GM21528 (cell line): Measurements from ENCODE around the gene LRPAP1.

ENCODE experiments used
- ATAC-seq: cut with Tn5 transposase; IDR thresholded peaks from one replicate; pipeline ENCODE4 v1.9.1; 2021; ENCODE audit warnings: mild to moderate bottlenecking, moderate library complexity; ENCODE audit not compliant: unreplicated experiment, low FRiP score

The LRPAP1 gene

GRCh38 chr4:3502941-3503936 lies 29.0 kb downstream of the LRPAP1 start:
- no peak for ATAC-seq

GRCh38 chr4:3501825-3502425 lies 30.3 kb downstream of the LRPAP1 start:
- ATAC-seq, result no peak

- no peak for ATAC-seq
Measured at GRCh38 chr4:3501126-3501824, 30.9 kb downstream of the LRPAP1 start.

GRCh38 chr4:3500634-3501101 lies 31.6 kb downstream of the LRPAP1 start:
- ATAC-seq, result no peak

GRCh38 chr4:3500111-3500510 lies 32.1 kb downstream of the LRPAP1 start:
- ATAC-seq, result no peak

GRCh38 chr4:3499710-3500109 lies 32.5 kb downstream of the LRPAP1 start:
- no peak for ATAC-seq

- ATAC-seq, result no peak
Measured at GRCh38 chr4:3498901-3499510, 33.2 kb downstream of the LRPAP1 start.

- no peak for ATAC-seq
Measured at GRCh38 chr4:3498407-3498806, 33.8 kb downstream of the LRPAP1 start.

GRCh38 chr4:3497523-3498389 lies 34.5 kb downstream of the LRPAP1 start:
- ATAC-seq, result no peak

GRCh38 chr4:3497095-3497494 lies 35.1 kb downstream of the LRPAP1 start:
- no peak for ATAC-seq

- ATAC-seq, result no peak
Measured at GRCh38 chr4:3496021-3496420, 36.2 kb downstream of the LRPAP1 start.

- no peak for ATAC-seq
Measured at GRCh38 chr4:3495204-3495975, 36.8 kb downstream of the LRPAP1 start.

GRCh38 chr4:3494462-3494871 lies 37.8 kb downstream of the LRPAP1 start:
- no peak for ATAC-seq

- ATAC-seq, result no peak
Measured at GRCh38 chr4:3493720-3494461, 38.3 kb downstream of the LRPAP1 start.

GRCh38 chr4:3492741-3493719 lies 39.2 kb downstream of the LRPAP1 start:
- no peak for ATAC-seq

GRCh38 chr4:3491681-3492405 lies 40.4 kb downstream of the LRPAP1 start:
- no peak for ATAC-seq
